Measurements from ENCODE around the gene HARS2.

DNA sequence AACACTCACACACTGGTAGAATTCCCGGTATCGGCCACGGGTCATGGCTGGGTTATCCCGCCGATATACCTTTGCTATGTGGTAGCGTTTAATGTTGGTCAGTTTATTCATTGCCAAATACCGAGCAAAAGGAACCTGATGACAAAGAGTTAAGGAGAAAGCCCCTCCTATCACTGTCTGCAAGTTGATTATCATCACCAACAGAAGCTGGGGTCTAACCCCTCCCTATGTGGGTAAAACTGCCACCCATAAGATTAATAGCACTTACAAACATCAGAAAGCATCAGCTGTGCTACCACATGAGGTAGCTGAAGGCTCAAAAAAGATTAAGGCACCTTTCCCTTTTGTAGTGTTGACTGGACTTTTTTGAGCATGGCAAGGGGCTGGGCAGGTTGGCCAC lies 12.3 kb upstream of the HARS2 start:
- TF ChIP-seq, protein P1, sequence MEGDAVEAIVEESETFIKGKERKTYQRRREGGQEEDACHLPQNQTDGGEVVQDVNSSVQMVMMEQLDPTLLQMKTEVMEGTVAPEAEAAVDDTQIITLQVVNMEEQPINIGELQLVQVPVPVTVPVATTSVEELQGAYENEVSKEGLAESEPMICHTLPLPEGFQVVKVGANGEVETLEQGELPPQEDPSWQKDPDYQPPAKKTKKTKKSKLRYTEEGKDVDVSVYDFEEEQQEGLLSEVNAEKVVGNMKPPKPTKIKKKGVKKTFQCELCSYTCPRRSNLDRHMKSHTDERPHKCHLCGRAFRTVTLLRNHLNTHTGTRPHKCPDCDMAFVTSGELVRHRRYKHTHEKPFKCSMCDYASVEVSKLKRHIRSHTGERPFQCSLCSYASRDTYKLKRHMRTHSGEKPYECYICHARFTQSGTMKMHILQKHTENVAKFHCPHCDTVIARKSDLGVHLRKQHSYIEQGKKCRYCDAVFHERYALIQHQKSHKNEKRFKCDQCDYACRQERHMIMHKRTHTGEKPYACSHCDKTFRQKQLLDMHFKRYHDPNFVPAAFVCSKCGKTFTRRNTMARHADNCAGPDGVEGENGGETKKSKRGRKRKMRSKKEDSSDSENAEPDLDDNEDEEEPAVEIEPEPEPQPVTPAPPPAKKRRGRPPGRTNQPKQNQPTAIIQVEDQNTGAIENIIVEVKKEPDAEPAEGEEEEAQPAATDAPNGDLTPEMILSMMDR (IDR thresholded peaks at IDR 0.05) = no peak
- no peak for TF ChIP-seq POLR2A (IDR thresholded peaks at IDR 0.05)
